Activated CD8-positive, alpha-beta memory T cell treated with anti-CD3 and anti-CD28 coated beads, Interleukin-2, amount 50 U/mL, for 1 hour (primary cell): ENCODE data around the gene CDH15.
A peak's percentile ranks its signal among the peaks of the same experiment; 100 is the strongest.
"Not testable (repeated sequence)": the region's sequence is repeated elsewhere in the genome, so short reads cannot be mapped to it uniquely, and the experiment has no call there.

Experiments used
- DNase-seq: peaks from one replicate; pipeline ENCODE4 v3.0.0-alpha.2; 2020; ENCODE audit errors: extremely low read depth

CDH15 gene

DNA sequence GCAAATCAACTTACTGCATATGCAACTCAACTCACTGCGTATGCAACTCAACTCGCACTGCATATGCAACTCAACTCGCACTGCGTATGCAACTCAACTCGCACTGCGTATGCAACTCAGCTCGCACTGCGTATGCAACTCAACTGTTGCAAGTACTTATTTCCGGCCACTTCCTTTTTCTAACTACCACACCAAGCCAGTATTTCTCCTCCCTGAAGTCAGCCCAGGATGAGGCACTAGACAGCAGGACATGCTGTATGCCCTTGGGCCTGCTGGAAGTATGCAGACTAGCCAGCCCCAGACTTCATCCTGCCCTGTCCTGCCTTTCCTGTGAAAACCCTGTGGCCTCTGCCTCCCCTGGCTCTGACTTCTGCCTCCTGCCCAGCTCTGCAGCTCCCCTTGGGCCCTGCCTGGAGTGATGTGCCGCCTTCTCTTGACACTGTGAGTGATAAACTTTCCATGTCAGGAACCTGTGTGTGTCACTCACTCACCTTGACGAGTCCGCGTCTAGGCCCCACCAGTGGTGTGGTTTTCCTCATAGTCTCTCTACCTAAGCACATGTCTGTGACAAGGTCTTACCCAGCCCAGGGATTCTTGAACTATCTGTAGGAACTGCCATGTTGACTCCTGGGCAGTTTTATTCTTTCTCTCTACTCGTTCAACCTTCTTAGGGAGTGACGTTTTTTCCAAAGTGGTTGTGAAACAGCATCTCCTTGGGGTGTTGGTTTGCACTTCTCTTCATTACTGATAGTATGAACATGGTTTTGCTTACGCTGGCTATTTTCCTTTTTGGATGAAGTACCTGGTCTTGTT is 62.3 kb downstream of the CDH15 start:
- DNase-seq = no peak

DNA sequence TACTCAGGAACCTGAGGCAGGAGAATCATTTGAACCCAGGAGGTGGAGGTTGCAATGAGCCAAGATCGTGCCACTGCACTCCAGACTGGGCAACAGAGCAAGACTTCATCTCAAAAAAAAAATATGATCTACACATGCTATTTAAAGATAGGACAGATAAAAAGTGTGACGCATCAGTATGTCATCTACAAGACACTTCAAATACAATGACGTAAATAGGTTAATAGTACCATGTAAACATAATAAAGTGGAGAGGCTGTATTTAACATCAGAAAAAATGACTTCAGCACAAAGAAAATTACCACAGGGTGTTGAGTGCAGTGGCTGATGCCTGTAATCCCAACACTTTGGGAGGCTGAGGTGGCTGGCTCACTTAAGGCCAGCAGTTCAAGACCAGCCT is 66.2 kb downstream of the CDH15 start:
- no peak for DNase-seq

DNA sequence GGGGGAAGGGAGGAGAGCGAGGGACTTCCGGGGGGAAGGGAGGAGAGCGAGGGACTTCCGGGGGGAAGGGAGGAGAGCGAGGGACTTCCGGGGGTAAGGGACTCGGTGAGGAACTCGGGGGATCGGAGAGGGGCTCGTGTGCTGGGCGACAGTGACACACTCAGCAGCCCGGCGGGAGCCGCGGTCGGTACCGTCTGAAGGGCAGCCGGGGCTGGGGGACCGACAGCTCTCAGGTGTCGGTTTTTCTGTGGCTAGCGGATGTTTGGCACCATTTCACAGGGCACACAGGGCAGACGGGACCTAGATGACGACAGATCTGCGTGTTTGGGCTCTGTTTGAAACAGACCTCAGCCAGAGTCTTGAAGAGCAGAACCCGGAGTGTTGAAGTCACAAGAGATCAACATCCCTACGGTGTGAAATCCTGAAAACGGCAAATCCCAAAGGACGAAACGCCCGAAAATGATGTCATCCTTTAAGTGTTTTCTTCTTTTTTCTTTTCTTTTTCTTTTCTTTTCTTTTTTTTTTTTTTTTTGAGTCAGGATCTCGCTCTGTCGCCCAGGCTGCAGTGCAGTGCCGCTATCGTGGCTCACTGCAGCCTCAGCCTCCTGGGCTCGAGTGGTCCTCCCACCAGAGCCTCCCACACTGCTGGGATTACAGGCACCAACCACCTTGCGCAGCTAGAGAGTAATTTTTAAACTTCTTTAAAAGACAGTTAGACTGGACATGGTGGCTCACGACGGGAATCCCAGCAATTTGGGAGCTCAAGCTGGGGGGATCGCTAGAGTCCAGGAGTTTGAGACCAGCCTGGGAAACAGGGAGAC is 69.8 kb downstream of the CDH15 start:
- DNase-seq = peak; percentile 77

DNA sequence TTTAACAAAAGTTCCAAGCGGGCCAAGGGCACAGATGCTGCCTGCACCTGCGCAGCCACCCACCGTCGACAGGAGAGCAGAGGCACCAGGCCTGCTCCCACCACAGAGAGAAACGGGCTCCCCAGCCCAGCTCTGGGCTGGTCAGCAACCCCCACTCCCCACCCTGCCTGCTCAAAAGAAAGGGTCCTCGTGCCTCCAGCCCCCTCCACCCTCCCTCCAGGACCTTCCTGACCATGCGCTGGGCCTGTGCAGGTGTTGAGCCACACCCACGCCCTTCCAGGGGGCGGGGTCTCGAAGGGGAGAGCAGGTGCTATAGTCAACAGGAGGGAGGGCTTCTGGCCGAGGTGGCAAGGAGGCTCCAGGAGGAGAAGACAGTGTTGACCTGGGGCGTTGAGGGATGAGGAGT is 71.2 kb downstream of the CDH15 start:
- DNase-seq = no peak

DNA sequence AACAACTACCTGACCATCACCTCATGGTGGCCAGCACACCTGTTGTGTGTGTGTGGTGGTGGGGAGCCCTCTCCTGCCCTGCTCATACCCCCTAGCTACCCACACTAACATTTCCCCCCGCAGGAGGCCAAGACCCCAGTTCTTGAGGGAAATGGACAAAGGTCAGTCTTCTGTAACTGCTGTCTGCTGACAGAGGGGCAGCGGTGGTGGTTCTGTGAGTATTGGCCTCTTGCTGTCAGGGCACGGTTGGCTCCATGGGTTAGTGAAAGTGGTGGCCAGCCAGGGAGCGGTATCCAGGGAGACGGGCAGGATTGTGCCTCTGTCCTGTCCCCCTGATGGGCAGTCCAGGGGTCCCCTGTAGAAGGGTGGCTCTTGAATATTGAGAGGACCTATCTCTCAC is 72.1 kb downstream of the CDH15 start:
- no peak for DNase-seq

DNA sequence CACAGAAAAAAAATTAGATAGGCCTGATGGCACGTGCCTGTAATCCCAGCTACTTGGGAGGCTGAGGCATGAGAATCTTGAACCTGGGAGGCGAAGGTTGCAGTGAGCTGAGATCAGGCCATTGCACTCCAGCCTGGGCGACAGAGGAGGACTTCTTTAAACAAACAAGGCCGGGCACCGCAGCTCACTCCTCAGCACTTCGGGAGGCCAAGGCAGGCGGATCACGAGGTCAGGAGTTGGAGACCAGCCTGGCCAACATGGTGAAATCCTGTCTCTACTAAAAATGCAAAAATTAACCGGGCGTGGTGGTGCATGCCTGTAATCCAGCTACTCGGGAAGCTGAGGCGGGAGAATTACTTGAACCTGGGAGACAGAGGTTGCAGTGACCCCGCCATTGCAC is 72.7 kb downstream of the CDH15 start:
- DNase-seq = not testable (repeated sequence)

DNA sequence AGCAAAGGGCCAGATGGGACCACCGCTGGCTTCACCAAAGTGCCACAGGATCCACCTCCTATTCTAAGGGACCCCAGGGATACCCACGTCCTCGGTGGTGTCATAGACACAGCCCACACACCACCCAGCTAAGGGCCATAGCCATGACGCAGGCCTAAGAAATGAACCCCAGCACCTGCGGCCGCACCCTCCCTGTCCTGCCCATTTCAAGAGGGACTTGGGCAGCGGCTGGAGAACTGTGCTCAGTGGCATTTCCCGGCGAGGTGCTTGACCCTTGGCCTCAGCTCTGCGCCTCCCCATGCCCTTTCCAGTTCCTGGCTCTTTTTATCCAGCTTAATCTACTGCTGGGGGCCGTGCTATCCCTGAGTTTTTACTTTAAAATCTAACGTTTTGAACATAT is 73.2 kb downstream of the CDH15 start:
- no peak for DNase-seq
